ENCODE data around the gene PHKA2.
"Not testable (repeated sequence)": the region's sequence is repeated elsewhere in the genome, so short reads cannot be mapped to it uniquely, and the experiment has no call there.

Gene PHKA2

DNA sequence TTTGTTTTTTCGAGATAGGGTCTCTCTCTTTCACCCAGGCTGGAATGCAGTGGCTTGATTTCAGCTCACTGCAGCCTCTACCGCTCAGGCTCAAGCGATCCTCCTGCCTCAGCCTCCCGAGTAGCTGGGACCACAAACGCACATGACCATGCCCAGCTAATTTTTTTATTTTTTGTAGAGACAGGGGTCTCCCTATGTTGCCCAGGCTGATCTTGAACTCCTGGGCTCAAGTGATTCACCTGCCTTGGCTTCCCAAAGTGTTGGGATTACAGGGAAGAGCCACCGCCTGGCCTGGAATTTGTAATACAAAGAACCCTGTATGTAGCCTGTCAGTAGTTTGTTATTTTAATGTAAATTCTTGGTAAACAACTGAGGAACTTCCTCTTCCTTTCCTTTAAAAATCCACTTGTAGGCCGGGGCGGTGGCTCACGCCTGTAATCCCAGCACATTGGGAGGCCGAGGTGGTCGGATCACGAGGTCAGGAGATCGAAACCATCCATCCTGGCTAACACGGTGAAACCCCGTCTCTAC lies 119.5 kb downstream of the PHKA2 start:
- Histone ChIP-seq H3K4me1 (ENCODE audit: control insufficient read depth, insufficient read depth, low read length, poor library complexity, severe bottlenecking) (no peaks in the 10 kb centered on the region), H3K4me3 (ENCODE audit: extremely low read depth, insufficient read depth, low read length, poor library complexity, severe bottlenecking) (no peak overlapping the region), H3K27ac (ENCODE audit: low read depth, low read length, severe bottlenecking) (no peak overlapping the region), H3K9me3 (ENCODE audit: control insufficient read depth, low read length) (no peaks in the 10 kb centered on the region), H3K36me3 (ENCODE audit: control insufficient read depth, insufficient read depth, low read length) (no peaks in the 10 kb centered on the region)
- 80 to 92% methylated on average over 2 to 6 of the region's 15 CpGs for WGBS, 2 experiments (ENCODE audit: insufficient coverage in 2 of 2)

DNA sequence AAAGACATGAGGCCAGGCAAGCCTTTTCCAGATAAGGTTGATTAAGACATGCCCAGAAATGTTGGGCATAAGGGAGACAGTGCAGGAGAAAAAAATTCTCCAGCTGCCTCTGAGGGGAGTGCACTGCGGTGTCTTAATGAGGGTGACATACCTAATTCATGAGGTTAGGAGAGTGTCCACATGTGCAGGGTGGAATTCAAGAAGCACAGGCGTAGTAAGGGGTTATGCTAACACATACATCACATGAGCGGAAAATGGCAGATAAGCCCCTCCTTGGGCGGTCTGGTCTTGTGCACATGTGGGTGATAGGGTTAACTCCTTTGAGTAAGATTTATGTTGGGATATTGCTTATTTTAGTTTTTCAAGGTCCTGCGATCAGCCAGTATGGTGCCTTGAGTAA lies 122.4 kb downstream of the PHKA2 start:
- H3K36me3 ChIP-seq (ENCODE audit: control insufficient read depth, insufficient read depth, low read length): no peaks in the 10 kb centered on the region
- H3K4me1 ChIP-seq (ENCODE audit: control insufficient read depth, insufficient read depth, low read length, poor library complexity, severe bottlenecking): no peaks in the 10 kb centered on the region
- H3K9me3 ChIP-seq (ENCODE audit: control insufficient read depth, low read length): no peaks in the 10 kb centered on the region
- WGBS, 2 experiments (ENCODE audit: insufficient coverage in 2 of 2): 100% methylated on average over 1 to 3 of the region's 5 CpGs
- no peak overlapping the region for H3K4me3 ChIP-seq (ENCODE audit: extremely low read depth, insufficient read depth, low read length, poor library complexity, severe bottlenecking)
- no peak overlapping the region for H3K27ac ChIP-seq (ENCODE audit: low read depth, low read length, severe bottlenecking)

DNA sequence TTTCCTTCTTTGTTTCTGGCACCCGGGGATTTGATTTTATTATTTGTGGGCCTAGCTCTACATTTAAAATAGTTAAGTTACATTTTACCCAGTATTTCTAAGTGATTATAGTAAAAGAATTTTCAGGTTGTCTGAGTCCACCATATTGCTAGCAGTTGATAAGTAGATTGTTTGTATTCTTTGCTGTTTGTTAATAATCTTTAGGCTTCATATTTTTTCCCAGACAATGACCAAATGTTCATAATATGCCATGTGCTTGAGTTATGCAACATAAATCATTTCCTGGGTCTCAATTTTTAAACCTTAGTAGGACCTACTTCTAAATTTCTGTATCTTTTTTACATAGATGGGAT lies 127.3 kb downstream of the PHKA2 start:
- Histone ChIP-seq H3K4me1 (ENCODE audit: control insufficient read depth, insufficient read depth, low read length, poor library complexity, severe bottlenecking) (no peaks in the 10 kb centered on the region), H3K36me3 (ENCODE audit: control insufficient read depth, insufficient read depth, low read length) (no peaks in the 10 kb centered on the region), H3K4me3 (ENCODE audit: extremely low read depth, insufficient read depth, low read length, poor library complexity, severe bottlenecking) (no peak overlapping the region), H3K27ac (ENCODE audit: low read depth, low read length, severe bottlenecking) (no peak overlapping the region), H3K9me3 (ENCODE audit: control insufficient read depth, low read length) (no peaks in the 10 kb centered on the region)
- no CpG with 5 or more reads among the region's 1 CpG for WGBS, 2 experiments (ENCODE audit: insufficient coverage in 2 of 2)

DNA sequence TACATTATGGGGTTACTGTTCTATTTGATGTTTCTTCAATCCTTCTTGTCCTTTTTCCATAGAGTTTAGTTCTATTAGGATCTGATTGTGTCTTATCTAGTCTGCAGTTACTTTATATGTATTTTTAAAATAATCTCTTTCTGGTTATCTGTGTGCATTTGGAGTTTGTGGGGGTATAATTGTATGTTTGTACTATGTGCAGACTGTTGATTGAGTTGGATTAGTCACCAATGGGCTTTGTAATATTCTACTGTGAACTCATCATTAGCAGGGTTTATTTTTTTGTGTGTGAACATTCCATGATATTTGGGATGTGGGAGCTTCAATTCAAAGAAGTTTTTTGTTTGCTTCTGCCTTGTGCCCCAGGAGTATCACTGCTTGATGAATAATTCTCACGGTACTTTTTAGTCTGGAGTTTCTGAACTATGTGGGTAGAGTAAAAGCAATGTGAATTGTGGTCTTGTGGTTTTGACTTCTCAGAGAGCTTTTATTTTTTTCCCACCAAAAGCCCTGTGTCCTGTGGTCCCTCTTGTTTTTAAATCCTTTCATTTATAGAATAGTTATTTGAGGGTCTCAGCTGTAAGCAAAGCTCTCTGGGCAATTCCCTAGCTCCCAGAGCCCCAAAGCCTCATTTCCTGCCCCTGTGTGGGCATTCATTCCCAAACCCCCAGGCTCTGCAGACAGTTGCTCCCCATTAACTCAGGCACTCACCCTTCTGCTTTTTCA lies 127.8 kb downstream of the PHKA2 start:
- Histone ChIP-seq H3K36me3 (ENCODE audit: control insufficient read depth, insufficient read depth, low read length) (no peaks in the 10 kb centered on the region), H3K27ac (ENCODE audit: low read depth, low read length, severe bottlenecking) (no peak overlapping the region), H3K4me3 (ENCODE audit: extremely low read depth, insufficient read depth, low read length, poor library complexity, severe bottlenecking) (no peak overlapping the region), H3K9me3 (ENCODE audit: control insufficient read depth, low read length) (no peaks in the 10 kb centered on the region), H3K4me1 (ENCODE audit: control insufficient read depth, insufficient read depth, low read length, poor library complexity, severe bottlenecking) (no peaks in the 10 kb centered on the region)
- no CpG with 5 or more reads among the region's 1 CpG for WGBS, 2 experiments (ENCODE audit: insufficient coverage in 2 of 2)

DNA sequence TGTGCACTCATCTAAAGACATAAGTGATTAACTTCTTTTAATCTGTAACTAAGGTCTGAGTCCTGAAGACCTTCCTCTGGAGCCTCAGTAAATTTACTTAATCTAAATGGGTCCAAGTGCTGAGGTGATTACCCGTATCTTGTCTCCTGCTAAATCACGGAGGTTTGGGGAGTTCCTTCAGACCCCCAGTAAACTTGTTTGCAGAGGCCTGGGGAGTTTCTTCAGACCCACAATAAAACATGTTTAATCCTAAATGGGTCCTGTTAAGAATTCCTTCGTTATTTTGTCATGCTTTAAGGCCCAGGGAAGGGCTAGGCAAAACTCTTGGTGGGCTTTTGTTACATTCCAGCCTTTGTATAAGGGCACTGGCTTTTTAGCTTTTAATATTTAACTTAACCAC lies 136.0 kb downstream of the PHKA2 start:
- H3K9me3 ChIP-seq (ENCODE audit: control insufficient read depth, low read length); H3K4me1 ChIP-seq (ENCODE audit: control insufficient read depth, insufficient read depth, low read length, poor library complexity, severe bottlenecking); H3K27ac ChIP-seq (ENCODE audit: low read depth, low read length, severe bottlenecking); H3K36me3 ChIP-seq (ENCODE audit: control insufficient read depth, insufficient read depth, low read length); H3K4me3 ChIP-seq (ENCODE audit: extremely low read depth, insufficient read depth, low read length, poor library complexity, severe bottlenecking): not testable (repeated sequence)
- 83% methylated on average over 1 of the region's 3 CpGs; no CpG with 5 or more reads in 1 of the 2 experiments for WGBS, 2 experiments (ENCODE audit: insufficient coverage in 2 of 2)

Measured in mesodermal cell (in vitro differentiated cells).